GM21825 (cell line): ENCODE measurements around the gene DYNLT4.
"Not testable (repeated sequence)": the region's sequence is repeated elsewhere in the genome, so short reads cannot be mapped to it uniquely, and the experiment has no call there.

Experiments used
- ATAC-seq: cut with Tn5 transposase; IDR thresholded peaks from one replicate; pipeline ENCODE4 v1.9.1; 2021; ENCODE audit warnings: mild to moderate bottlenecking, moderate library complexity; ENCODE audit not compliant: unreplicated experiment

DYNLT4 gene

DNA sequence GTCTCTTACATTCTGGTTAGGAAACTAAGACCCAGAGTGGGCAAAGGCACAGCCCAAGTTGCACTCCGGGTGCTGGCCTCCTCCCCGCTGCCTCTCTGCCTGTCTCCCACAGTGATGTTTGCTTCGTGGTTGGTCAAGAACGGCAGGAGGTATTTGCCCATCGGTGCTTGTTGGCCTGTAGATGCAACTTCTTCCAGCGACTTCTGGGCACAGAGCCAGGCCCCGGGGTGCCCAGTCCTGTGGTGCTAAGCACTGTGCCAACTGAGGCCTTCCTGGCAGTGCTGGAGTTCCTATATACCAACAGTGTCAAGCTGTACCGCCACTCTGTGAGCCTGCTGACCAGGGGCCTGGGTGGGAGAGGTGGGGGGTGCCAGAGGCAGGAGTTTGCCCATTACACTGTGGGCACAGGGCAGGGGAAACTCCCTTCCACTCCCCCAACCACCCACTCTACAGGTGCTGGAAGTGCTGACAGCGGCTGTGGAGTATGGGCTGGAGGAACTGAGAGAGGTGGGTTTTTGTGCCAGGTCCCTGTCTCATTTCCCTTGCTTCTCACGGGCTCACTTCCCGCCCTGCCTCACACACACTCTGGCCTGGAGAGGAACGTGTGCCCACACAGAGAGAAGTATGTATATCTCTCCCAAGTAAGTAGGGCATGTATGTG, 3.1 kb upstream of the DYNLT4 start:
- no peak for ATAC-seq

DNA sequence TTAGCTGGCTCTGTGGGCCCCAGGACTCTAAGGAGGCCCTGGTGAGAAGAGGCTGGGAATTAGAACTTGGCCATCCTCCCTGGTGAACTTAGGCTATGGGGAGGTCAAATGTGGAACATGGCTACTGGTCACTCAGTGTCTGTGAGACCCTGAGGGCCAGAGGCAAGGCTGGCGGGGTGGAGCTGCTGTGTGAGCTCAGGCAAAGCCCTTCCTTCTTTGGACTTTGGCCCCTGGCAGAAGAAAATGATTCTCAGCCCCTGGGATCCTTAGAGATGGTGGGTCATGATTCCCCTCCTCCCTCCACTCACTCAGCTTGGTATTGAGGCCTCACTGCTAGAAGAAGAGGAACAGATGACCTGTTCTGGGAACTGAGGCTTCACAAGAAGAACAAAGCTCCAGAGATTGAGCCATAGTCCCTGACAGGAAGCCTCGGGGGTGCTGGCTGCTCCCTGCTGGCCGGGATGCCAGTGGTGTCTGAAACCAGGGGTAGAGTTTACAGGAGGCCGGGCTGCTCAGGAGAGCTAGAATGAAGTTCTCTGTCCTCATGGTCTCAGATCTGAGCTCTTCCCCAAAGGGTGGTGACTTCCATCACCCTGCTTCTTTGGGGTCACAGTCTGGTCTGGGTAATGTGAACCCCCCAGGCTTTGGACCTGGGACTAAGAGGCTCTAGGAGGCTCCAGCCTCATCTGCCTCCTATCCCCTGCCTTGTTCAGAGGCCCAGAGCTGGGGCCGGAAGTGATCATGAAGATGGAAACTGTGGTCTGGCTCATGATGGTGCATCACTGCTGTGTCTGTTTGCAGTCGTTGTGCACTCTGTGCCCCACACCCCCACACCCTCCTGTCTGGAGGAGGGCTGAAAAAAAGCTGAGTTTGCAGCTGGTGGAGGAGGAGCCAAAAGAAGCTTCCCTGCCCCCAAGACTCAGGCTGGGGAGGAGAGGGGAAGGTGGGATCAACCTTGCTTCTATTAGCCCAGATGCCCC, 2.1 kb upstream of the DYNLT4 start:
- peak; percentile 39 for ATAC-seq

DNA sequence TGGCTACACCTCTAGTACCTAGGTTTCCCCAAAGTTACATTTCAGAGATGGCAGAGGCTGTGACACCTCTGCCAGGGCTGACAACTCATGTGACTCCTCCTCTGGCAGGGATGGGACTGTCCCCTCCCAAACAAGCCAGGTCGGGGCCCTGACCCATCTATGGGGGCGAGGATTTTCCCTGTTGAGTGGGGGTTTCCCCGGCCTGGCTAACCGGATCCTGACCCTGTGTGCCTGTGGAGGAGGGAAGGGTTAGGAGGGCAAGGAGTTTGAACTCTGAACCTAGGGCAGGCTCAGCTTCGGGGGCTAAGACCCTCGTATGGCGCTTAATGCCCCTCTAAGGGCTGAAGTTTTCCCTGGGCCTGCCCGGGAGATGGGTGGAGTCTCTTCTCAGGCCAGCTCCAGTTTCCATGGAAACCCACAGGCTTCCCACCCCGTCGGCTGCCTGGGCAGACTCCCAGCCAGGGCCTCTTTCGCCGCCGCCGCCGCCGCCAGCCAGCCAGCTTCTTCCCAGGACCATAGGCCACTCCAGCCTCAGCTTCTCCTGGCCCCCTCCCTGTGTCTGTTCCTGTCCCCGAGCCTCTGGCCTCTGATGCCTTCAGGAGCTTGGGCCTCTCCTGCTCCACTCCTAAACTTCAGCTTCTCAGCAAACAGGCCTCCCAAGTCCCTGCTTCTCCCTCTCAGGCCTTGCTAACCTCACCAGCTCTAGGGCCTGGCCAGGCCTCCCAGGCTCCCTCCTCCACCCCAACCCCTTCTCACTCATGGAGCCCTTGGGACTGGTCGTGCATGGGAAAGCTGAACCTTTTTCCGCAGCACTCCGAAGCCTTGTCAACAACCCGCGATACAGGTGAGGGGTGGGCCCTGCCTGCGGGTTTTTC, 1.1 kb upstream of the DYNLT4 start, which contains the start of gene BTBD19:
BTBD19 (plus strand) TSS at position 461 of the 875 bp plus-strand sequence; CDS start at position 759, 298 bp downstream.
- ATAC-seq, result peak; percentile 29

DNA sequence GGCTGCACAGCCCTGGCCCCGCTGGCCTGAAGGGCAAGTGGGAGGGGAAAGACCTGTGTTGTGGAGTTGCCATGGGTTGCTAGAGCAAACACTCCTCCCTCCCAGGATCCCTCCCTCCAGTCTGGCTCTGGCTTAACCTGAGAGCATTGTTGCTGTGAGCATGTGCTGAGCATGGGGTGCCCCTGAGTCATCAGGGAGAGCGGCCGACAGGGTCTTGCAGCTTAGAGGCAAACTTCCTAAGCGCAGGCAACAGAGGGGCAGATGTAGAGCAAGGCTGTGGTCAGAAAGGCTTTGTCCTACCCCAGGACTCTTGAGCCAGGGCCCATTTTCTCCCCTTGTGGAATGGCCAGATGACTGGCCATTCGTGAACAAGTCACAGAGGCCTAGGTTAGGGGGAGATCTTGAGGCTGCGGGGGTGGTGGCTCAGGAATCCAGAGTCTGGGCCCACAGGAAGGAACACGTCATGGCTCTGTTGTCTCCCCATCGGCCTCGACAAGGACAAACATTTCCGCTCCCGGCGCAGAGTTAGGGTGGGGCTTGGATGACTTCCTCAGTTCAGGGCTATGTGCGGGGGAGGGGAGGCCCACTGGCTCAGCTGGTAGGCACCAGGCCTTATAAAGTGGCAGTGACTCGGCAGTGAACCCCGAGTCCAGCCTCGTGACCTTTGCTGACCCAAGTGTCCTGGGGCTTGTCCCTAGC, 362 bp upstream of the DYNLT4 start:
- peak; percentile 33 for ATAC-seq

DNA sequence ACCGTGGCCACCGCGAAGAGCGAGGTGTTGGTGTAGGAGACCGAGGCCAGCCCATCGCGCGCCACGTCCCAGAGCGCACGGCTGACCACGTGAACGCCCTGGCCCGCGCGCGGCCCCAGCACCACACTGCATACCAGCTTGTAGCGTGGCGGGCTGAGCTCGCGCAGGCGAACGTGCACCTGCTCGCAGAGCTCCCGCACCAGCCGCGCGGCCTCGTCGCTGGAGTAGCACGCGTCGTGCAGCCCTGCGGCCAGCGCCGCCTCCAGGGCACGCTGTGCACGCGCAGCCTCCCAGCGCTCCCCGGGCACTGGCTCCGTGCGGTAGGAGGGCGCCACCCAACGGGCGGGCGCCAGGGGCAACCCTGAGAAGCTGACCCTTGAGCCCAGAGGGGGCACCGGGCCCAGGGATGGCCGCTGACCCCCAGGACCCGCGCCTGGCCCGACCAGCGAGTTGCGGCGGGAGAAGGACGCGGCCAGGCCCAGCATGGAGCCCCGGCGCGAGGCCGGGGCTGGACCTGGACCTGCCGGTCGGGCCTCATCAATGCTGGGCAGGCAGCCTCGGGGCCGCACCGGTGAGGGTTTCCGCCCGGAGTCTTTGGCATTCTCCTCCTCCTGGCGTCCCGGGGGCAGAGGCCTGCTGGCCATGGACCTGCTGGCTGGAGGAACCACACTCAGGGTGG, 987 bp downstream of the DYNLT4 start:
- ATAC-seq, result no peak

DNA sequence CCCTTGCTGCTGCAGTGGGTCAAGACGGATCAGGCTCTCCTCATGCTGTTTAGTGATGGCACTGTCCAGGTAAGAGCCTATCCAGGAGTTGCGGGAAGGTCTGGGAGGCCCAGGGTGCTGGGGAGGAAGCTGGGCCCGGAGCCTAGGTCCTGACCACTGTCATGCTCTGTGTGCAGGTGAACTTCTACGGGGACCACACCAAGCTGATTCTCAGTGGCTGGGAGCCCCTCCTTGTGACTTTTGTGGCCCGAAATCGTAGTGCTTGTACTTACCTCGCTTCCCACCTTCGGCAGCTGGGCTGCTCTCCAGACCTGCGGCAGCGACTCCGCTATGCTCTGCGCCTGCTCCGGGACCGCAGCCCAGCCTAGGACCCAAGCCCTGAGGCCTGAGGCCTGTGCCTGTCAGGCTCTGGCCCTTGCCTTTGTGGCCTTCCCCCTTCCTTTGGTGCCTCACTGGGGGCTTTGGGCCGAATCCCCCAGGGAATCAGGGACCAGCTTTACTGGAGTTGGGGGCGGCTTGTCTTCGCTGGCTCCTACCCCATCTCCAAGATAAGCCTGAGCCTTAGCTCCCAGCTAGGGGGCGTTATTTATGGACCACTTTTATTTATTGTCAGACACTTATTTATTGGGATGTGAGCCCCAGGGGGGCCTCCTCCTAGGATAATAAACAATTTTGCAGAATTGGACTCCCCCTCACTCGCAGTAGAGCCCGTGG, 1.7 kb downstream of the DYNLT4 start:
- ATAC-seq, result no peak

DNA sequence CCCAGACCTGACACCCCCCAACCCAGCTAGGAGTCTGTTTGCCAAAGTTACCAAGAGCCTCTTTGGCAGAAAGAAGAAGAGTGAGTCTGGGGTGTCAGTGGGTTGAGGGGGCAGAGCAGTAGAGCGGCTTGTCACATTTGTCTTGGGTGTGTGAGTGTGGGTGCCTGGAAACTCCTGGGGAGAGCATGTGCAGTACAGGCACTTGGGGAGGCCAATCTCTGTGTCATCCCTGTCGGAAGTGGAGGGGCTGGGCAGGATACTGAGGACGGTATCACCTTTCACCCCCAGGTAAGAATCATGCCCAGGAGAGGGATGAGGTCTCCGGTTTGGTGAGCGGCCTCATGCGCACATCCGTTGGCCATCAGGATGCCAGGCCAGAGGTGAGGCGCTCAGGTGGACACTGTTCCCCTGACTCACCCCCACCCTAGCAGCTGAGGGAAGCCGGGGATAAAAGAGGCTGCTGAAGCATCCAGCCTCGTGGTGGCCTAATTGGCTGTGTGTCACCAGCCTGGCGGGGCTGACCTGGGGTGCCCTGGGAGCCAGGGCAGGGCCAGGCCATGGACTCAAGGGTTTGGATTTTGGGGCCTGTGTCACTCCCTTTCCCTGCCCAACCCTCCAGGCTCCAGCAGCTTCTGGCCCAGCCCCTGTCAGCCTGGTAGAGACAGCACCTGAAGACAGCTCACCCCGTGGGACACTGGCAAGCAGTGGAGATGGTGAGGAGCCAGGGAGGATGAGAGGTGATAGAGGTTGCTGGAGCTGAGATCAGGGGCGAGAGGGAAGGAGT, 3.6 kb downstream of the DYNLT4 start:
- ATAC-seq, result no peak

DNA sequence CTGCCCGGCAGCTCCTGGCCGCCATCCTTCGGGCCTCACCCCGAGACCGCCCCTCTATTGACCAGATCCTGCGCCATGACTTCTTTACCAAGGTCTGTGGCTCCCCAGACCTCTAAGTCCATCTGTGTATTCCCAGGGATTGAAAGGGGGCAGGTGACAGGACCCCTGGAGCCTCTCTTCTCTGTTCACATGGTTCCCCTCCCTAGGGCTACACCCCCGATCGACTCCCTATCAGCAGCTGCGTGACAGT, 4.2 kb downstream of the DYNLT4 start:
- ATAC-seq, result no peak

DNA sequence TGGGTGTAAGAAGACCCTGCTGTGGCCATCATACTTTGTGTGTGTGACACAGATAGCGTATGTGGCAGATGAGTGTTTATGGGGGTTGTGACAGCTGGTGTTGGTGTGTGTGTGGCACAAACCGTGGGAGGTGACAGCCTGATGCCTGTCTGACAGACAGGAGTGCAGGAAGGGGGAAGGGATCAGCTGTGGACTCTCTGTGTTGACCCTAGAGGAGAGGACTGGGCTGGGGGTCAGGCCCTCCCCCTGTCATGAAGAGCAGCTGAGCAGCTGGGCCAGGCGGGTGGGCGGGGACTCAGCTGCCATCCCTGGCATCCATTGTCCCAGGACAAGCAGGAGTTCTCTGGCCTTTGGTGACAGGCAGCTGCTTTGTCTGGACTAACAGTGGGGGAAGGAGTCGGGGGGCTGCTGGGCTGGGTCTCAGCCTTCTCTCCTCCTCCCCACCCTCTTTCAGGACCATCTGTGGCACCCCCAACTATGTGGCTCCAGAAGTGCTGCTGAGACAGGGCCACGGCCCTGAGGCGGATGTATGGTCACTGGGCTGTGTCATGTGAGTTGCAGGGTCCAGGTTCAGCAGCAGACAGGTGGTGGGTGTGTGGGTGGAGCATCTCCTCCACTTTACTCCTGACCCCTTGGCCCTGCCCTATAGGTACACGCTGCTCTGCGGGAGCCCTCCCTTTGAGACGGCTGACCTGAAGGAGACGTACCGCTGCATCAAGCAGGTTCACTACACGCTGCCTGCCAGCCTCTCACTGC, 4.7 kb downstream of the DYNLT4 start:
- no peak for ATAC-seq

DNA sequence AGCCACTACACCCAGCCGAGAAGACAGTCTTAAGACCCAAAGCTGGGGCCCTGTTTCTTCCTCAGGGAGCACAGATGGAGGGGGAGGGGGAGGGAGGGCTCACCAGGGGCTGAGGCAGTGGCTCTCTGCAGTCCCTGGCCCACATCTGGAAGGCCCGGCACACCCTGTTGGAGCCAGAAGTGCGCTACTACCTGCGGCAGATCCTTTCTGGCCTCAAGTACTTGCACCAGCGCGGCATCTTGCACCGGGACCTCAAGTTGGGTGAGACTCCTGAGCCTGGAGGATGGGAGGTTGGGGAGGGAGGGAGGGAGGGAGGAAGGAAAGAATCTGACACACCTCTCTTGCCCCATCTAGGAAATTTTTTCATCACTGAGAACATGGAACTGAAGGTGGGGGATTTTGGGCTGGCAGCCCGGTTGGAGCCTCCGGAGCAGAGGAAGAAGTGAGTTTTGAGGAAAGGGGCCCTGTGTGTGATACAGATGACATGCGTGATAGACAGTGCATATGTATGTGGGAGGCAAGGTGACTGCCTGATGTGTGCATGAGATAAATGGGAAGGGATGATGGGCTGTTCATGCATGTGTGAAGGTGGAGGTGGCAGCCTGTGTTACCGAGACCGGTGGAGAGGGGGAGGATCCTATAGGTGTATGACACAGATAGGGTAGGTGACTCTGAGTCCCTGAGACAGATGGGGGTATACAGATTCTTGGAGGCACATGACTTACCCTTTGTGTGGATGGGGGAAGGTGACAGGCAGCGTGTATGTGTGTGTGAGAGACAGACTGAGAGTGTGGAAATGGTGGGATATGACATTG, 5.5 kb downstream of the DYNLT4 start:
- ATAC-seq, result no peak

DNA sequence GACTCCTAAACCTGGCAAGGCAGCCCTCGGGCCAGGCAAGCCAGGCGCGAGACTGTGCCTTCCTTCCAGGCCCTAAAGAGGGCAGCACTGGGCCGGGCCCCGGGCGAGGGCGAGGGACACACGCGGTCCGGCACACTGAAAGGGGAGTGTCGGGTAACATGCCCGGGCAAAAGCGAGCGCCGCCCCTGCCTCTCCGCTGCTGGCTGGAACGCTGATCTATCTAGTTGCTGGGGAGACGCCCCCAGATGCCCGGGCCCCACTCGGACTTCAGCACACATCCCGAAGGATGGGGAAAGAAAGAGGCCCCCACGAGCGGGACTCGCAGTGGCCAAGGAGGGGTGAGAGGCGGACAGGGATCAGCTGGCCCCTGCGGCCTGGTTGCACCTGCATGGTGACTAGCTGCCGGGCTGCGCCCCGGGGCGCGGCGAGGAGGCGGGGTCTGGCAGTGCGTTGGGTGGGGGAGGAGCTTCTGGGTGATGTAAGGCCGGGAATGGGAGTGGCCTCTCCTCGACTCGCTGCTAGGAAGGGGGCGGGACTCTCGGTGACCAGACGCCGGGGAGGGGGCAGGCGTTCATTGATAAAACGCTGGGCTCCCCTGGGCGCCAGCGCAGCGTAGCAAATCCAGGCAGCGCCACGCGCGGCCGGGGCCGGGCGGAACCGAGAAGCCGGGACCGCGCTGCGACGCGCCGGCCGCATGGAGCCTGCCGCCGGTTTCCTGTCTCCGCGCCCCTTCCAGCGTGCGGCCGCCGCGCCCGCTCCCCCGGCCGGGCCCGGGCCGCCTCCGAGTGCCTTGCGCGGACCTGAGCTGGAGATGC, 7.2 kb downstream of the DYNLT4 start, which contains the start of gene PLK3:
PLK3 (plus strand) TSS at position 608 of the 815 bp plus-strand sequence; CDS start at position 695, 87 bp downstream.
- peak; percentile 79 for ATAC-seq

DNA sequence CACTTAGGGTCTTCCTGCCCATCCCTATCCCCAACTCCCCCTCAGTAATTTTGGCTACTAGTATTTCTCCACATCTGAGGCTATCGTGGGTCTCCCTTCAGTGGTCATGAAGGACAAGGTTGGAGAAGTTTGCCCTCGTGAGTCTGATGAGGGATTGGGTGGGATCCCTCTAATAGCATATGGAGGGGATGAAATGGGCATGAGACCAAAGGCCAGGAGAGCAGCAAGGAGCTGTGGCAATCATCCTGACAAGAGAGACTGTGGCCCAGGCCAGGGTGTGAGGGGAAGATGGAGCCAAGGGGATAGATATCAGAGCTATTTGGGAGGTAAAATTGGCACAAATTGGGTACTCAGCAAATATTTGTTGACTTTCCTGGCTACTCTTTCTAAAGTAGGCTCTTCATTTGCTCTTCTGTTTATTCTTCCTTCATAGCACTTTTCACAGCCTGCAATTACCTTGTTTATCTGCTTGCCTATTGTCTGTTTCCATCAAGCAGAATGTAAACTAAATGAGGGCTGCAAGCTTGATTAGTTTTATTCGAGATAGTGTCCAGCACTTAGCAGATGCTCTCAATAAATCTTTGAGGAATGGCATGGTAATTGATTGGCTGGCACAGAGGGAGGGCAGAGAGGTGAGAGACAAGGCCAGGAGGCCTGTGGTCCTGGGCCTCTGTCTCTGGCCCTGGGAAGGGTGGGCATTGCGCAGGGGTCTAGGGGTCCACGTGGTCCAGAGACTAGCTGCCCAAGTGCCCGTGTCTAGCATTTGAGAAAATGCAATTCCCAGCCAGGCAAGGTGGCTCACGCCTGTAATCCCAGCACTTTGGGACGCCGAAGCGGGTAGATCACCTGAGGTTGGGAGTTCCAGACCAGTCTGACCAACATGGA, 8.4 kb downstream of the DYNLT4 start:
- no peak for ATAC-seq

DNA sequence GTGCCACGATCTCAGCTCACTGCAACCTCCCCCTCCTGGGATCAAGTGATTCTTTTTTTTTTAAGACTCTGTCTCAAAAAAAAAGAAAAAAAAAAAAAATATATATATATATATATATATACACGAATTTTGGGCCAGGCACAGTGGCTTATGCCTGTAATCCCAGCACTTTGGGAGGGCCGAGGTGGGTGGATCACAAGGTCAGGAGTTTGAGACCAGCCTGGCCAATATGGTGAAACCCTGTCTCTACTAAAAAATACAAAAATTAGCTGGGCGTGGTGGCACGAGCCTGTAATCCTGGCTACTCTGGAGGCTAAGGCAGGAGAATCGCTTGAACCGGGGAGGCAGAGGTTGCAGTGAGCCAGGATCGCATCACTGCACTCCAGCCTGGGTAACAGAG, 9.3 kb downstream of the DYNLT4 start:
- not testable (repeated sequence) for ATAC-seq

DNA sequence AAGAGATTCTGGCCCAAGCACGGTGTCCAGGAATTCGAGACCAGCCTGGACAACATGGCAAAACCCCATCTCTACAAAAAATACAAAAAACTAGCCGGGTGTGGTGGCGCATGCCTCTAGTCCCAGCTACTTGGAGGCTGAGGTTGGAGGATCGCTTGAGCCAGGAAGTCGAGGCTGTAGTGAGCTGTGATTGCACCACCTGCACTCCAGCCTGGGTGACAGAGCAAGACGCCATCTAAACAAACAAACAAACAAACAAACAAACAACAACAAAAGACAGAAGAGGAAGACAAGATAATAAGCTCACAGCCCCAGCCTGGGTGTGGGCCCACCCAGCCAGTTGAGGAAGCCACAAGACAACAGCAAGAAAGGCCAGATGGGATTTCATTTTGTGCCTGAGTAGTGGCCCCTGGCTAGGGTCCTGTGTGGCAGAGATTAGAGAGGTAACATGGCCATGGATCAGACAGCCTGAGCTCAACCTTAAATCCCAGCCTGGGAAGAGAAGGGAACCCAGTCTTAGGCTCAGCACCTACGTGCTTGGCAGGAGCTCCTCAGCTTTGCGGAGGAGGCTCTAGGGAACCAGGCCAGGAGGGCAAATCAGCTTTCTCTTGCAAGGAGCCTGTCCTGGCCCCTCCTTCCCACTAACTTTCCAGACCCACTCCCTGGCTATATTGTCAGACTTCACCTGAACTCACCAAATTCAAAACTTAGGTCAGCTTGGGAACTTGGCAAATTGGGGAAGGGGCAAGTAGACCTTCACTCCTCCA, 14.2 kb downstream of the DYNLT4 start:
- peak; percentile 7 for ATAC-seq
